OCI-LY3 (cell line): Measurements from ENCODE around the gene GPR15LG.
"Not testable (repeated sequence)": the region's sequence is repeated elsewhere in the genome, so short reads cannot be mapped to it uniquely, and the experiment has no call there.

Source experiments
- H2AFZ ChIP-seq: fragments of 200-600, 300-600 bp; shearing (Covaris generic); 2 replicates; pipeline ENCODE4 v1.6.0; 2014; ENCODE audit warnings: antibody characterized with exemption, low read depth, low read length
- H3K27ac ChIP-seq: fragments of 200-600, 300-600 bp; sonication (generic); 2 replicates; pipeline ENCODE4 v1.5.1; 2014; ENCODE audit warnings: mild to moderate bottlenecking, low read length, moderate library complexity, mixed read lengths
- H3K27me3 ChIP-seq: fragments of 200-600, 300-600 bp; sonication (generic); 2 replicates; pipeline ENCODE4 v1.6.1; 2014; ENCODE audit warnings: low read depth, low read length, mixed read lengths
- H3K36me3 ChIP-seq: fragments of 200-600, 300-600 bp; sonication (generic); replicated peaks from 2 replicates; pipeline ENCODE3; 2014; ENCODE audit warnings: low read depth, low read length, mixed read lengths
- H3K4me1 ChIP-seq: fragments of 300-600, 200-600 bp; sonication (generic); 2 replicates; pipeline ENCODE4 v1.6.1; 2014; ENCODE audit warnings: low read length, mixed read lengths
- H3K4me2 ChIP-seq: fragments of 200-600, 300-600 bp; sonication (generic); 2 replicates; pipeline ENCODE4 v1.6.1; 2014; ENCODE audit warnings: low read length, mixed read lengths
- H3K4me3 ChIP-seq: fragments of 300-600, 200-600 bp; sonication (generic); 2 replicates; pipeline ENCODE4 v1.5.1; 2014; ENCODE audit warnings: antibody characterized with exemption, mild to moderate bottlenecking, low read length, moderate library complexity
- H3K79me2 ChIP-seq: fragments of 300-600, 200-600 bp; shearing (Covaris generic); 2 replicates; pipeline ENCODE4 v1.6.1; 2014; ENCODE audit warnings: mild to moderate bottlenecking, low read length, mixed read lengths
- H3K9ac ChIP-seq: fragments of 300-600, 200-600 bp; shearing (Covaris generic); 2 replicates; pipeline ENCODE4 v1.6.0; 2014; ENCODE audit warnings: mild to moderate bottlenecking, low read length, moderate library complexity
- H3K9me3 ChIP-seq: fragments of 200-600, 300-600 bp; shearing (Covaris generic); 2 replicates; pipeline ENCODE4 v1.6.1; 2014; ENCODE audit warnings: low read length, mixed read lengths; ENCODE audit not compliant: insufficient read depth
- H4K20me1 ChIP-seq: fragments of 200-600, 300-600 bp; sonication (generic); 2 replicates; pipeline ENCODE4 v1.6.1; 2016; ENCODE audit warnings: low read length, mixed read lengths; ENCODE audit not compliant: insufficient read depth
- EZH2phosphoT487 ChIP-seq: fragments of 200-600 bp; shearing (Covaris generic); IDR thresholded peaks from 2 replicates; pipeline ENCODE4 v1.6.1; 2018; ENCODE audit warnings: antibody characterized with exemption, mixed run types, low read depth
- TF ChIP-seq, protein P1 (sequence below): fragments of 200-600, 300-600 bp; sonication (generic); IDR thresholded peaks from 2 replicates; pipeline ENCODE4 v1.5.1; 2014; ENCODE audit warnings: antibody characterized with exemption, low read length, low read depth

The GPR15LG gene

DNA sequence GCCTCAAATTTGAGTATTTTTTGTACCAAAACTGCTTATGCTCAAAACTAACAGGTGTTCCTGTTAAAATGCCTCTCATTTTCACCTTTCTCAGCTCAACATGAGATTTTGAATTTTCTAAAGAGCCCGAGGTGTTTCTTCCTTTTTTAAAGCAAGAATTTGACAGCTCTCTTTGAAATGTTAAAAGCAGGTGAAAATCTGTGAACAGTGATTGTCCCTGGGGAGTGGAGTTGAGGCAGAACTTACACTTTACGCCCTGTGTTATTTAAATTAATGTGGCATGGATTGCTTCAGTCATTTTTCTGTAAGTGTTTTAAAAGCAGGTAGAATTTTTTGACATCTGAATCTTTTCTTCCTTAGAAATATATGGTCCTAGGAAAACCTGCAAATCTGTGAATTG lies 9.2 kb upstream of the GPR15LG start:
- H4K20me1 ChIP-seq, result peaks cover 58% of the 10 kb centered on the region
- H3K27me3 ChIP-seq, result no peaks in the 10 kb centered on the region
- H3K79me2 ChIP-seq, result peaks cover 98% of the 10 kb centered on the region
- H3K9ac ChIP-seq, result no peak overlapping the region
- TF ChIP-seq, protein P1, sequence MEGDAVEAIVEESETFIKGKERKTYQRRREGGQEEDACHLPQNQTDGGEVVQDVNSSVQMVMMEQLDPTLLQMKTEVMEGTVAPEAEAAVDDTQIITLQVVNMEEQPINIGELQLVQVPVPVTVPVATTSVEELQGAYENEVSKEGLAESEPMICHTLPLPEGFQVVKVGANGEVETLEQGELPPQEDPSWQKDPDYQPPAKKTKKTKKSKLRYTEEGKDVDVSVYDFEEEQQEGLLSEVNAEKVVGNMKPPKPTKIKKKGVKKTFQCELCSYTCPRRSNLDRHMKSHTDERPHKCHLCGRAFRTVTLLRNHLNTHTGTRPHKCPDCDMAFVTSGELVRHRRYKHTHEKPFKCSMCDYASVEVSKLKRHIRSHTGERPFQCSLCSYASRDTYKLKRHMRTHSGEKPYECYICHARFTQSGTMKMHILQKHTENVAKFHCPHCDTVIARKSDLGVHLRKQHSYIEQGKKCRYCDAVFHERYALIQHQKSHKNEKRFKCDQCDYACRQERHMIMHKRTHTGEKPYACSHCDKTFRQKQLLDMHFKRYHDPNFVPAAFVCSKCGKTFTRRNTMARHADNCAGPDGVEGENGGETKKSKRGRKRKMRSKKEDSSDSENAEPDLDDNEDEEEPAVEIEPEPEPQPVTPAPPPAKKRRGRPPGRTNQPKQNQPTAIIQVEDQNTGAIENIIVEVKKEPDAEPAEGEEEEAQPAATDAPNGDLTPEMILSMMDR, result no peak
- no peak for TF ChIP-seq EZH2phosphoT487
- H3K9me3 ChIP-seq, result no peaks in the 10 kb centered on the region
- H3K4me3 ChIP-seq, result no peak overlapping the region
- H2AFZ ChIP-seq, result no peak overlapping the region
- peak overlapping the region; percentile 10 for H3K27ac ChIP-seq
- H3K4me2 ChIP-seq, result peak overlapping the region; percentile 39; the same call in 1 of the 2 replicates
- H3K36me3 ChIP-seq, result peaks cover 36% of the 10 kb centered on the region
- peaks cover 55% of the 10 kb centered on the region for H3K4me1 ChIP-seq

DNA sequence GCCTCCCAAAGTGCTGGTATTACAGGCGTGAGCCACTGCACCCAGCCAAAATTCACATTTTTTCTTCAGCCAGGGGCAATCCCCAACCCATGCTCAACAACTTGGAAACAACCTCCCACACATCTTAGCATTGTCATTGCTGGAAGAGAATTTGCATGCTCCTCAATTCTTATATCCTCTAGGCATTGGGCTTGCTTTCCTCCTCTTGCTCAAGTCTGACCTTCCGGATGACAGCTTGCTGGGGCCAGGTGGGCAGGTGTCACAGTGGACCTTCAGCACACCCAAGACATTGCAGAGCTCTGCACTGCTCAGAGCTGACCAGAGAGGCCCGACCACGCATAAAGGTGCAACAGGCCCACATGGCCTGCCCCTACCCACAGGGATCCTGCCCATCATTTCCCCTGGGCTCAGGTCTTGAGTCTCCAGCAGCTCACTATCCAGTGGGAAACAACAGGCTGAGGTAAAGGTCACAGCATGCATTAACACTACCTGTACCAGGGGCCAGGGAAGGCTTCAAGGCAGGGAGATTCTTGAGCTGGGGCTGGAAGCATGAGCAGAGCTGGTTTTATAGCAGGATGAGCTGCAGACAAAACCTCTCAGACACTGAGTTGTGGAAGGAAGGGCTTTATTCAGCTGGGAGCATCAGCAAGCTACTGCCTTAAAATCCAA lies 6.8 kb upstream of the GPR15LG start:
- Histone ChIP-seq H3K9me3 (no peaks in the 10 kb centered on the region), H3K79me2 (peaks cover 99% of the 10 kb centered on the region), H3K4me1 (peaks cover 55% of the 10 kb centered on the region), H3K27me3 (no peaks in the 10 kb centered on the region), H4K20me1 (peaks cover 40% of the 10 kb centered on the region), H3K36me3 (peaks cover 32% of the 10 kb centered on the region), H3K9ac (peak overlapping the region; percentile 7; the same call in 1 of the 2 replicates), H3K4me3 (peak overlapping the region; percentile 46), H2AFZ (no peak overlapping the region), H3K4me2 (peak overlapping the region; percentile 57), H3K27ac (peak overlapping the region; percentile 98)
- TF ChIP-seq, protein P1, result no peak
- TF ChIP-seq EZH2phosphoT487, result no peak

DNA sequence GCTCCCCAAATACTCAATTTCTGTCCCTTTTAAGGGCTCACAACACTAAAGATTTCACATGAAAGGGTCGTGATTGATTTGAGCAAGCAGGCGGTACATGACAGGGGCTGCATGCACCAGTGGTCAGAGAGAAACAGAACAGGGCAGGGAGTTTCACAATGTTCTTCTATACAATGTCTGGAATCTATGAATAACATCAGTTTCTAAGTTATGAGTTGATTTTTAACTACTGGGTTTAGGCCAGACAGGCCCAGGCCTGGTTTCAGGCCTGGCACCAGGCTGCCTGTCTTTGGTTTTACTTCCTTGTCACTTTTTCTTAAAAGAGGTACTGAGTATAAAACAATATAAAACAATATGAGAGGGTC lies 6.3 kb upstream of the GPR15LG start:
- peaks cover 95% of the 10 kb centered on the region for H3K79me2 ChIP-seq
- H3K4me2 ChIP-seq, result peak overlapping the region; percentile 67
- peak overlapping the region; percentile 82 for H3K4me3 ChIP-seq
- H3K4me1 ChIP-seq, result peaks cover 56% of the 10 kb centered on the region
- peak overlapping the region; percentile 7; the same call in 1 of the 2 replicates for H3K9ac ChIP-seq
- not testable (repeated sequence) for H3K27me3 ChIP-seq, H2AFZ ChIP-seq, H3K9me3 ChIP-seq
- peaks cover 37% of the 10 kb centered on the region for H4K20me1 ChIP-seq
- H3K27ac ChIP-seq, result peak overlapping the region; percentile 98
- peaks cover 31% of the 10 kb centered on the region for H3K36me3 ChIP-seq

DNA sequence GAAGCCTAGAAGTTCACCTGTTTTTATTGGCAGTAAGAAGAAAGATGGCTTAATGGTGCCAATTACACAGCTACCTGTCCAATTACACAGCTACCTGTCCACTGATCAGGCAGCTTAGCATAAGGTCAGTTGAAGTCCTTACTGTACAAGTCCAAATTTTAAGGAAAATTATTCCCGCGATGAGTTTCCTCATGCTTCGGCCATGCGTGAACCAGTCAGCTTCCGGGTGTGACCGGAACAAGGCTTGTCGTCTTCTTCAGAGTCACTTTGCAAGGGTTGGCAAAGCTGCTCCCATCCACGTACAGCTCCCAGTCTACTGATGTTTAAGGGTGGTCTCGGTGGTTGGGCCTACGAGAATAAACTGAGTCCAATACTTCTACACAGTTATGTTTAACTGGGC lies 5.2 kb upstream of the GPR15LG start:
- Histone ChIP-seq H3K79me2 (peaks cover 96% of the 10 kb centered on the region), H3K4me3 (peak overlapping the region; percentile 82), H3K36me3 (peaks cover 31% of the 10 kb centered on the region), H3K4me2 (peak overlapping the region; percentile 67), H3K9ac (peak overlapping the region; percentile 99), H3K27ac (peak overlapping the region; percentile 98), H3K4me1 (peaks cover 67% of the 10 kb centered on the region), H4K20me1 (peaks cover 34% of the 10 kb centered on the region)
- H2AFZ ChIP-seq, H3K27me3 ChIP-seq, H3K9me3 ChIP-seq: not testable (repeated sequence)

DNA sequence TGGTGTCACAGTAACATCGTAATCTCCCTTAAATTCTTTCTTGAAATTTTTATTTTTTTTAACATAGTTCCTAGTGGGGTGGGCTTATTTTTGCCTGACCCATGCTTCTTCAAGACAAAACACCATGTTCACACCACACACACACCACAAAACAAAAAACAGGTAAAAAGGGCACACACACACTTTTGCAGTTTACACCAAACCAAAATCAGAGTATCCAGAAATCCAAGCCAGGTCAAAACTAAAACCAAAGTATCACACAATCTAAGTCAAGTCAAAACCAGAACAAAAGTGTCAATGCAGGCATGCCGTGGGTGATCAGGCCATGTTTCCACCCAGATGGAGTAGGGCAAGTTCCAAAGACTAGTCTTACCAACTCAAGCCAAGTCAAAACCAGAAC lies 2.4 kb upstream of the GPR15LG start:
- not testable (repeated sequence) for H3K9me3 ChIP-seq, H4K20me1 ChIP-seq, H3K27me3 ChIP-seq, H2AFZ ChIP-seq, H3K36me3 ChIP-seq
- H3K4me1 ChIP-seq, result peaks cover 46% of the 10 kb centered on the region
- peak overlapping the region; percentile 99 for H3K9ac ChIP-seq
- peaks cover 69% of the 10 kb centered on the region for H3K79me2 ChIP-seq
- peak overlapping the region; percentile 98 for H3K27ac ChIP-seq
- H3K4me3 ChIP-seq, result peak overlapping the region; percentile 82
- peak overlapping the region; percentile 67 for H3K4me2 ChIP-seq

DNA sequence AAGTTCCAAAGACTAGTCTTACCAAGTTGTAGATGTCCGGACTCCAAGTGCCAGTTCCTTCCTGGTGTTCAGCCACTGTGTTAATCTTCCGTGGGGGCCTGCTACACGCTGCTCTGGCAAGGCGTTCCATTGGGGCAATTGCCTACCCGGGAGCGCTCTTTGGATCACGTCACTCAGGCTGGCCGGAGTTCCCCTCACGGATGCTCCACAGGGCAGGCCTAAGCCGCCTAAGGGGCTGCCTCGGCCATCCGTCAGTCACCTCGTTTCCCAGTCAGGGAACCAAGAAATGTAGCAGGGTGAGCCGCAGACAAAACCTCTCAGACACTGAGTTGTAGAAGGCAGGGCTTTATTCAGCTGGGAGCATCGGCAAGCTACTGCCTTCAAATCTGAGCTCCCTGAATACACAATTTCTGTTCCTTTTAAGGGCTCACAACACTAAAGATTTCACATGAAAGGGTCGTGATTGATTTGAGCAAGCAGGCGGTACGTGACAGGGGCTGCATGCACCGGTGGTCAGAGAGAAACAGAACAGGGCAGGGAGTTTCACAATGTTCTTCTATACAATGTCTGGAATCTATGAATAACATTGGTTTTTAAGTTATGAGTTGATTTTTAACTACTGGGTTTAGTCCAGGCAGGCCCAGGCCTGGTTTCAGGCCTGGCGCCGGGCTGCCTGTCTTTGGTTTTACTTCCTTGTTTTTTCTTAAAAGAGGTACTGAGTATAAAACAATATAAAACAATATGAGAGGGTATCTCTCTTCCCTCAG lies 1.7 kb upstream of the GPR15LG start:
- peak overlapping the region; percentile 82 for H3K4me3 ChIP-seq
- not testable (repeated sequence) for H3K36me3 ChIP-seq, H3K27me3 ChIP-seq, H2AFZ ChIP-seq, H3K9me3 ChIP-seq, H4K20me1 ChIP-seq
- peak overlapping the region; percentile 98 for H3K27ac ChIP-seq
- H3K9ac ChIP-seq, result peak overlapping the region; percentile 99
- peak overlapping the region; percentile 95 for H3K4me2 ChIP-seq
- H3K4me1 ChIP-seq, result peaks cover 41% of the 10 kb centered on the region
- peaks cover 62% of the 10 kb centered on the region for H3K79me2 ChIP-seq
